Dendritic cell treated with granulocyte-macrophage colony-stimulating factor and Interleukin-4, amounts not matched to agents 40 ng/mL and 50 ng/mL, for 4 days (primary cell): ENCODE data around the gene PTPRE.

ENCODE experiments used
- H3K27ac Mint-ChIP-seq: one replicate; pipeline ENCODE4 v1.8.0; 2022; ENCODE audit warnings: mild to moderate bottlenecking, mixed read lengths
- H3K27me3 Mint-ChIP-seq: one replicate; pipeline ENCODE4 v1.8.0; 2022; ENCODE audit warnings: mild to moderate bottlenecking, mixed read lengths
- H3K36me3 Mint-ChIP-seq: one replicate; pipeline ENCODE4 v1.8.0; 2022; ENCODE audit warnings: low read depth, mixed read lengths
- H3K4me1 Mint-ChIP-seq: one replicate; pipeline ENCODE4 v1.8.0; 2022; ENCODE audit warnings: low read depth, mixed read lengths
- H3K4me3 Mint-ChIP-seq: one replicate; pipeline ENCODE4 v1.8.0; 2022; ENCODE audit warnings: mild to moderate bottlenecking, moderate library complexity, mixed read lengths
- H3K9me3 Mint-ChIP-seq: one replicate; pipeline ENCODE4 v1.8.0; 2022; ENCODE audit warnings: mixed read lengths
- intact Hi-C: fragments of 100-400 bp; cut with micrococcal nuclease; formaldehyde crosslinking; loops from one replicate; pipeline ENCODE4 v1.15.0; 2022

Gene PTPRE

GRCh38 chr10:127934383-127934782, 27.5 kb downstream of the PTPRE start:
- H3K4me3 Mint-ChIP-seq: no peak overlapping the region
- intact Hi-C loops: no loop called here
- H3K36me3 Mint-ChIP-seq: peaks cover 18% of the 10 kb centered on the region
- H3K4me1 Mint-ChIP-seq: peaks cover 24% of the 10 kb centered on the region
- H3K27me3 Mint-ChIP-seq: no peaks in the 10 kb centered on the region
- H3K9me3 Mint-ChIP-seq: no peaks in the 10 kb centered on the region
- no peak overlapping the region for H3K27ac Mint-ChIP-seq

- H3K9me3 Mint-ChIP-seq: no peaks in the 10 kb centered on the region
- intact Hi-C loops: no loop called here
- H3K4me3 Mint-ChIP-seq: no peak overlapping the region
- no peaks in the 10 kb centered on the region for H3K27me3 Mint-ChIP-seq
- H3K27ac Mint-ChIP-seq: no peak overlapping the region
- H3K4me1 Mint-ChIP-seq: peaks cover 31% of the 10 kb centered on the region
- peaks cover 22% of the 10 kb centered on the region for H3K36me3 Mint-ChIP-seq
Measured at GRCh38 chr10:127935071-127935561, 28.2 kb downstream of the PTPRE start.

GRCh38 chr10:127937069-127937468, 30.2 kb downstream of the PTPRE start:
- Mint-ChIP-seq H3K4me1 (peaks cover 50% of the 10 kb centered on the region), H3K27ac (no peak overlapping the region), H3K4me3 (no peak overlapping the region), H3K36me3 (peaks cover 22% of the 10 kb centered on the region), H3K27me3 (no peaks in the 10 kb centered on the region), H3K9me3 (no peaks in the 10 kb centered on the region)
- intact Hi-C loops: no loop called here

- Mint-ChIP-seq H3K4me3 (no peak overlapping the region), H3K4me1 (peaks cover 54% of the 10 kb centered on the region), H3K27me3 (no peaks in the 10 kb centered on the region), H3K36me3 (peaks cover 22% of the 10 kb centered on the region), H3K9me3 (no peaks in the 10 kb centered on the region), H3K27ac (no peak overlapping the region)
- intact Hi-C loops: no loop called here
Measured at GRCh38 chr10:127937915-127938463, 31.1 kb downstream of the PTPRE start.

GRCh38 chr10:127939786-127940330, 33.0 kb downstream of the PTPRE start:
- no peaks in the 10 kb centered on the region for H3K27me3 Mint-ChIP-seq
- H3K36me3 Mint-ChIP-seq: peaks cover 16% of the 10 kb centered on the region
- H3K9me3 Mint-ChIP-seq: peaks cover 5% of the 10 kb centered on the region
- intact Hi-C loops: no loop called here
- peak overlapping the region; percentile 45 for H3K27ac Mint-ChIP-seq
- no peak overlapping the region for H3K4me3 Mint-ChIP-seq
- H3K4me1 Mint-ChIP-seq: peaks cover 59% of the 10 kb centered on the region

- Mint-ChIP-seq H3K4me1 (peaks cover 63% of the 10 kb centered on the region), H3K9me3 (peaks cover 5% of the 10 kb centered on the region), H3K4me3 (no peak overlapping the region), H3K27ac (no peak overlapping the region), H3K27me3 (no peaks in the 10 kb centered on the region), H3K36me3 (peaks cover 6% of the 10 kb centered on the region)
- intact Hi-C loops: no loop called here
Measured at GRCh38 chr10:127940866-127941640, 34.1 kb downstream of the PTPRE start.

GRCh38 chr10:127942811-127943210, 35.9 kb downstream of the PTPRE start:
- Mint-ChIP-seq H3K9me3 (peaks cover 5% of the 10 kb centered on the region), H3K27ac (no peak overlapping the region), H3K4me1 (peaks cover 76% of the 10 kb centered on the region), H3K27me3 (no peaks in the 10 kb centered on the region), H3K4me3 (no peak overlapping the region), H3K36me3 (peaks cover 6% of the 10 kb centered on the region)
- intact Hi-C loops: no loop called here

- Mint-ChIP-seq H3K27ac (no peak overlapping the region), H3K27me3 (no peaks in the 10 kb centered on the region), H3K36me3 (peaks cover 6% of the 10 kb centered on the region), H3K4me3 (no peak overlapping the region), H3K9me3 (peaks cover 5% of the 10 kb centered on the region), H3K4me1 (peaks cover 76% of the 10 kb centered on the region)
- intact Hi-C loops: no loop called here
Measured at GRCh38 chr10:127943336-127943910, 36.5 kb downstream of the PTPRE start.

- H3K36me3 Mint-ChIP-seq: peaks cover 5% of the 10 kb centered on the region
- H3K27me3 Mint-ChIP-seq: no peaks in the 10 kb centered on the region
- intact Hi-C loops: no loop called here
- no peak overlapping the region for H3K4me3 Mint-ChIP-seq
- H3K27ac Mint-ChIP-seq: no peak overlapping the region
- H3K9me3 Mint-ChIP-seq: peaks cover 5% of the 10 kb centered on the region
- peaks cover 76% of the 10 kb centered on the region for H3K4me1 Mint-ChIP-seq
Measured at GRCh38 chr10:127944256-127944655, 37.4 kb downstream of the PTPRE start.

- Mint-ChIP-seq H3K9me3 (peaks cover 5% of the 10 kb centered on the region), H3K27ac (no peak overlapping the region), H3K36me3 (no peaks in the 10 kb centered on the region), H3K4me1 (peaks cover 65% of the 10 kb centered on the region), H3K27me3 (no peaks in the 10 kb centered on the region), H3K4me3 (no peak overlapping the region)
- intact Hi-C loops: no loop called here
Measured at GRCh38 chr10:127945341-127945758, 38.4 kb downstream of the PTPRE start.

- Mint-ChIP-seq H3K27ac (peak overlapping the region; percentile 21), H3K27me3 (no peaks in the 10 kb centered on the region), H3K4me1 (peaks cover 57% of the 10 kb centered on the region), H3K9me3 (peaks cover 5% of the 10 kb centered on the region), H3K4me3 (no peak overlapping the region), H3K36me3 (no peaks in the 10 kb centered on the region)
- intact Hi-C loops: no loop called here
Measured at GRCh38 chr10:127945948-127946711, 39.2 kb downstream of the PTPRE start.

GRCh38 chr10:127947211-127947610, 40.3 kb downstream of the PTPRE start:
- Mint-ChIP-seq H3K4me1 (peaks cover 48% of the 10 kb centered on the region), H3K4me3 (no peak overlapping the region), H3K9me3 (peaks cover 5% of the 10 kb centered on the region), H3K27me3 (no peaks in the 10 kb centered on the region), H3K36me3 (no peaks in the 10 kb centered on the region), H3K27ac (no peak overlapping the region)
- intact Hi-C loops: no loop called here

- Mint-ChIP-seq H3K9me3 (peaks cover 5% of the 10 kb centered on the region), H3K27me3 (no peaks in the 10 kb centered on the region), H3K36me3 (no peaks in the 10 kb centered on the region), H3K4me1 (peaks cover 42% of the 10 kb centered on the region), H3K4me3 (no peak overlapping the region), H3K27ac (no peak overlapping the region)
- intact Hi-C loops: no loop called here
Measured at GRCh38 chr10:127948791-127949190, 41.9 kb downstream of the PTPRE start.
